Cardiac muscle cell (in vitro differentiated cells and primary cell): ENCODE measurements around the gene PSAP. TPM values are rescaled to one million over a fixed set of nuclear protein-coding genes. Genes with fewer than 3 reads are reported as not detected.
A peak's percentile ranks its signal among the peaks of the same experiment; 100 is the strongest.
"Not testable (repeated sequence)": the region's sequence is repeated elsewhere in the genome, so short reads cannot be mapped to it uniquely, and the experiment has no call there.

Experiments used
- DNase-seq, 2 donors: peaks; one replicate each; pipeline versions ENCODE4 v3.0.0 to v3.0.0-alpha.2; 2010 to 2017; ENCODE audit warnings: low read depth in 1 of 2, low spot score in 1 of 2
- H3K27ac ChIP-seq: fragments of 200-600 bp; sonication (generic); 2 replicates; pipeline ENCODE4 v1.5.1; 2016
- H3K27me3 ChIP-seq: fragments of 200-600 bp; sonication (generic); 2 replicates; pipeline ENCODE4 v1.6.0; 2016; ENCODE audit warnings: control low read depth
- H3K36me3 ChIP-seq: fragments of 200-600 bp; sonication (generic); 2 replicates; pipeline ENCODE4 v1.5.1; 2016; ENCODE audit warnings: control low read depth
- H3K4me1 ChIP-seq: fragments of 200-600 bp; sonication (generic); 2 replicates; pipeline ENCODE4 v1.8.1; 2017; ENCODE audit warnings: low read depth, mild to moderate bottlenecking, mixed run types
- H3K4me3 ChIP-seq: fragments of 200-600 bp; sonication (generic); 2 replicates; pipeline ENCODE4 v1.5.1; 2016; ENCODE audit warnings: mild to moderate bottlenecking
- H3K9me3 ChIP-seq: fragments of 200-600 bp; sonication (generic); 2 replicates; pipeline ENCODE4 v1.5.1; 2017; ENCODE audit warnings: low read depth, mild to moderate bottlenecking, control low read depth
- CTCF ChIP-seq: IDR thresholded peaks from 2 replicates; pipeline ENCODE4 v1.5.1; 2012; ENCODE audit warnings: low read depth, mild to moderate bottlenecking, low read length
- polyA plus RNA-seq: library from polyadenylated mRNA; unstranded; fragments of >200 nt; fragmentation: Nextera tagmentation; extraction: Ambion mirVana; gene quantifications from 2 replicates; pipeline ENCODE4 v1.2.1, GENCODE V29; 2016
- total RNA-seq: library from RNA; depleted of rRNA; stranded (reverse); fragments of >200 nt; gene quantifications from 2 replicates; pipeline ENCODE4 v1.2.3, GENCODE V29; 2016

Gene PSAP
- total and polyA plus RNA-seq, 2 experiments from 2014 or later: 624 to 844 TPM

GRCh38 chr10:71878327-71879034, 27.4 kb upstream of the PSAP start:
- Histone ChIP-seq H3K27me3 (no peaks in the 10 kb centered on the region), H3K9me3 (no peaks in the 10 kb centered on the region), H3K4me1 (no peaks in the 10 kb centered on the region), H3K4me3 (no peak overlapping the region), H3K36me3 (no peaks in the 10 kb centered on the region), H3K27ac (no peak overlapping the region)
- DNase-seq: no peak
- no peak for TF ChIP-seq CTCF

GRCh38 chr10:71877821-71878220, 26.8 kb upstream of the PSAP start:
- Histone ChIP-seq H3K9me3 (no peaks in the 10 kb centered on the region), H3K27ac (no peak overlapping the region), H3K36me3 (no peaks in the 10 kb centered on the region), H3K27me3 (no peaks in the 10 kb centered on the region), H3K4me3 (no peak overlapping the region), H3K4me1 (no peaks in the 10 kb centered on the region)
- no peak for DNase-seq
- no peak for TF ChIP-seq CTCF

GRCh38 chr10:71874680-71875354, 23.8 kb upstream of the PSAP start:
- not testable (repeated sequence) for DNase-seq, H3K27me3 ChIP-seq

GRCh38 chr10:71873582-71874211, 22.6 kb upstream of the PSAP start:
- no peaks in the 10 kb centered on the region for H3K27me3 ChIP-seq
- no peaks in the 10 kb centered on the region for H3K36me3 ChIP-seq
- H3K9me3 ChIP-seq: no peaks in the 10 kb centered on the region
- no peak overlapping the region for H3K4me3 ChIP-seq
- no peak overlapping the region for H3K27ac ChIP-seq
- no peak for TF ChIP-seq CTCF
- no peaks in the 10 kb centered on the region for H3K4me1 ChIP-seq
- DNase-seq: no peak

More at GRCh38 chr10:71874680-71875354, 23.8 kb upstream of the PSAP start:
- not testable (repeated sequence) for H3K4me3 ChIP-seq, H3K27ac ChIP-seq, H3K9me3 ChIP-seq, H3K36me3 ChIP-seq, H3K4me1 ChIP-seq

- not testable (repeated sequence) for H3K27me3 ChIP-seq, H3K4me3 ChIP-seq, H3K9me3 ChIP-seq, DNase-seq, H3K4me1 ChIP-seq, H3K36me3 ChIP-seq, H3K27ac ChIP-seq
Measured at GRCh38 chr10:71869601-71870000, 18.6 kb upstream of the PSAP start.

GRCh38 chr10:71868192-71868697, 17.2 kb upstream of the PSAP start:
- no peak overlapping the region for H3K27ac ChIP-seq
- no peak for TF ChIP-seq CTCF
- H3K36me3 ChIP-seq: no peaks in the 10 kb centered on the region
- no peaks in the 10 kb centered on the region for H3K27me3 ChIP-seq
- peak in 1 of 2 donors; percentile 83 for DNase-seq
- no peaks in the 10 kb centered on the region for H3K9me3 ChIP-seq
- H3K4me1 ChIP-seq: no peaks in the 10 kb centered on the region
- H3K4me3 ChIP-seq: no peak overlapping the region
